NCI-H82 treated with DMSO at 0.1 percent for 48 hours (cell line): Measurements from ENCODE around the gene DPF1.

Experiments
- DNase-seq: peaks from one replicate; lab custom pipeline; 2025; ENCODE audit not compliant: unreplicated experiment; lab: John Stamatoyannopoulos, UW

DPF1 gene

DNA sequence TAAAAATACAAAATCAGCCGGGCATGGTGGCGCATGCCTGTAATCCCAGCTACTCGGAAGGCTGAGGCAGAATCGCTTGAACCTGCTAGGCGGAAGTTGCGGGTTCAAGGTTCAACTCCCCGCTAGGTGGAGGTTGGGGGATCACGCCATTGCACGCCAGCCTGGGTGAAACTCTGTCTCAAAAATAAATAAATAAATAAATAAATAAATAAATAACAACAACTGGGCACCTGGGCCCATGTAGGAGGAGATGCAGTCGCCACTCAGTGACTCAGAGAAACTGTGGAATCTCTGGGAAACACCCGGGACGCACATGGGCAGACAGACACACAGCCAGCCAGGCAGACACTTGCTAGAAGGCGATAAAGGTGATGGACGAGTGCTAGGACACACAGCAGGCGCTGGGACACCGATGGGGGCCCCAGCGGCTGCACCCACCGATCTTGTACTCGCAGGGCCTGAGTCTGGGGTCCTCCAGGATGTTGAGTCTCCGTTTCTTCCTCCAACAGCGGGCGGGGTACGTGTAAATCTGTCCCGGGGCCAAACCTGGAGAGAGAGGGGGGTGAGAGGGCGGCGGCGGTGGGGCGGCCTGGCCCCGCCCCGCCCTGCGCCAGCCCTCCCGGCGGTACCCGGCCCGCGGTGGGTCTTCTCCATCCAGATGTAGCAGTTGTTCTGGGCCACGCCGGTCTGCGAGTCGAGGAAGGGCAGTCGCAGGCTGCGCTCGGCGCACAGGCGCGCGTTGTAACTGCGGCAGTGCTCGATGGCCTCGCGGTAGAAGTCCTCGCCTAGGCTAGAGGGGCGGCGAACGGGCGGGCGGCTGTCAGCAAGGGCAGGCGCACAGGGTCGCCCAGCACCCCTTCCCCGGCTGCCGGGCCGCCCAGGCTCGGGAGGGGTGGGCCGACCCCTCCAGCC lies 1.8 kb downstream of the DPF1 start:
- no peak for DNase-seq

DNA sequence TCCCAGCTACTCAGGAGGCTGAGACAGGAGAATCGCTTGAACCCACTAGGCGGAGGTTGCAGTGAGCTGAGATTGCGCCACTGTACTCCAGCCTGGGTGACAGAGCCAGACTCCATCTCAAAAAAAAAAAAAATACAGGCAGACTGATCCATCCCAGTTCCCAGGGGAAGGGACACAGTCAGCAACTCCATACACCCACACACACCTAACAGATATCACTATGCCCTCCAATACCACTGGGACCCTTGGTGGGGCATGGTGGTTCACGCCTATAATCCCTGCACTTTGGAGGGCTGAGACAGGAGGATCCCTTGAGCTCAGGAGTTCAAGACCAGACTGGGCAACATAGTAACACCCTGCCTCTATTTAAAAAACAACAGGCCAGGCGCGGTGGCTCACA lies 2.6 kb downstream of the DPF1 start:
- no peak for DNase-seq

DNA sequence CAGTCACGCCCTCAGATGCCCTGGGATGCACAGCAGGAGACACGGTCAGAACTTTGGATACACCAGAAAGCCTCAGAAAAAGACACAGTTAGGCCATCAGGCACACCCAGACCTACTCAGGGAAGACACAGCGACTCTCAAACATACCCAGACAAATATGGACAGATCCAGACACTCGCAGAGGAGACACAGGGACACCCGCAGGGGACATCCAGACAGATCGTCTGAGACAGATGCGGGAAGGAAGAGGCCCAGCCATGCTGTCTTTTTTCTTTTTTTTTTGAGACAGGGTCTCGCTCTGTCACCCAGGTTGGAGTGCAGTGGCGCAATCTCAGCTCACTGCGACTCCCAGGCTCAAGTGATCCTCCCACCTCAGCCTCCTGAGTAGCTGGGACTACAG lies 4.8 kb downstream of the DPF1 start:
- no peak for DNase-seq

DNA sequence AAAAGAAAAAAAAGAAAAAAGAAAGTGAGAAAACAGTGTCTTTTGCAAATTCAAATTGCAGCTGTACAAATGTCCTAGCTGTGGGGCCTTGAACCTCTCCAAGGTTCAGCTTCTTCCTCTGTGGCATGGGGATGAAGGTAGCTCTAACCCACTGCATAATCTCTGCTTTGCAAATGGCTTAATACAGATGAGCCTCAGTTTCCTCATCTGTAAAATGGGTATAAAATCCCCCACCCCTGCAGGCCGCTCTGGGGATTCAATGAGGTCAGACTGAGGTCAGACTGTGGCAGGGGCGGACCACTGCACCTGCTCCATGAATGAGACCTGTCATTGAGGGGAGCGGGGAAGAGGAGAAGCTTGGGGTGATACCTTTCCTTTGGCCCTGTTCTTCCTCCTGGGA lies 5.8 kb downstream of the DPF1 start:
- DNase-seq = no peak

DNA sequence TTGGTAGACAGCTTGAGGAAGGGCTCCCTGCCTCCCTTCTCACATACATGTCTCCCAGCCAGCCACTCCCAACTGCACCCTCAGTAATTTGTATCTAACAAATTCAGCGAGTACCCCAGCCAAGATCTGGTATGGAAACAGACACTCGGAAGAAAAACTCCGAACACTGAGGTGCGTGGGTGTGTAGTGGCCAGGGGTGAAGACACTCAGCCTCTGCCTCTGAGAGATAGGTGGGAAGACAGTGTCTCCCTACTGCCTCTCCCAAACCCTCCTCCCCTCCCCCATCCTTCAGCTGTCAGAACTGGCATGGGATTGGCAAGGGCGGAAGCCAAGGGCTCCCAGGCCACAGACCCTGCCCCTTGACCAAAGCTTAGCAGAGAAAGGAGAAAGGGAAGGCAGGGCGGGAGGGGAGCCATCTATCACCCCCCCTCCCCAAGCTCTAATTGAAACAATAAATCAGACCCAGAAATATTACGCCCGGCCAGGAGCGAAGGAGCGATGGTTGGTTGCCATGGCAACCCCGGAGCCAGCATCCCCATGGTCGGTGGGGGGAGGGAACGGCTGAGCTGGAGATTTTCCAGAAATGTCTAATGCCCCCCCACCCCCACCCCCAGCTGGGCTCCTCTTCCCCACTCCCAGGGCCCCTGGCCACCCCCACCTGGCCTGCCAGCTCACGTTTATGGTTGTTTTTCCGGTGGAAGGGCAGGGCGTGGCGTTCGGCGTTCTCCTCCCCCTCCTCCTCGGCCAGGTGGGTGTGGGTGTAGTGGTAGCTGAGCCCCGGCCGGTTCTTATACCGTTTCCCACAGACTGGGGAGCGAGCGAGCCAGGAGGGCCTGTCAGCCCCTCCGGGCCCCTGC lies 7.0 kb downstream of the DPF1 start:
- no peak for DNase-seq

DNA sequence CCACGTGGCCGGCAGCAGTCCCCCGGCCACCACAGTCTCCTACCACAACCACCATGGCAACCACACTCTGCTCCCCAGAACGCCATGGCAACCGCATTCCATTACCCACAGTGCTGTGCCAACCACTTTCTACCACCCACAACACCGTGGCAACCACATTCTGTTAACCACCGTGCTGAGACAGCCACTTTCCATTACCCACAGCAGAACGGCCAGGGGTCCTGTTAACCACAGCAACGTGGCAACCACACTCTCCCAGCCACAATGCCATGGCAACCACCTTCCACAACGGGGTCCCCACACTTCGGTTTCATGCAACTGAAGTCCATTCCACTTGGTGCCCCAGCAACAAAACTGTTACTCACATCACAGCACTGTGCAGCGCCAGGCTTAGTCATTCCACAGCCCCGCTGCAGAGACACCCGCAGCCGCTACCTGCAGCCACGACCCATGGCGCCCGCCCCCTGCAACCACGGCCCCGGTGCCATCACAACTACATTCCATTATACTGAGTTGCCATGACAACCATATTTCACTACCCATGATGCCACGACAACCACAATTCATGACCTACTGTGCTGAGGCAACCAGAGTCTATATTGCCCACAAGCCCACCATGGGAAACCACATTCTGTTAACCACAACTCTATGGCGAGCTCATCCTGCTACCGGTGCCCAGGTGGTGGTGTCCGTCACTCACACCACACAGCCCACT lies 10.0 kb downstream of the DPF1 start:
- DNase-seq = no peak

DNA sequence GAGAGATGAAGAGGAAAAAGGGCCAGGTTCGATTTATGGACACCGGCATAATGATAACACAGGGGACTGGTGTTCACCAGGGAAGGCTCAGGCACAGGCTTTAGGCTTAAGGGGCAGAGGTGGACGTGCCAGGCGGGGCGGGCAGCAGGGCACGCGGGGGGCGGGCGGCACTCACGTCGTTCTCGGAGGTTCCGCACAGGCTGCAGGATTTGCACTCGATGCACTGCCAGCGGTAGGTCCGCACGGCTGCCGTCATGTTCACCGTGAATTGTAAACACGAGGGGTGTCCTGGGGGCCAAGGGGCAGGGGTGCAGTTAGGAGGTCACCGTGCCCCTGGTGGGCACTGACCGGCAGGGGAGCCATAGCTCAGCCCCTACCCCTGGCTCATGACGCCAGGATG lies 10.6 kb downstream of the DPF1 start:
- DNase-seq = no peak

DNA sequence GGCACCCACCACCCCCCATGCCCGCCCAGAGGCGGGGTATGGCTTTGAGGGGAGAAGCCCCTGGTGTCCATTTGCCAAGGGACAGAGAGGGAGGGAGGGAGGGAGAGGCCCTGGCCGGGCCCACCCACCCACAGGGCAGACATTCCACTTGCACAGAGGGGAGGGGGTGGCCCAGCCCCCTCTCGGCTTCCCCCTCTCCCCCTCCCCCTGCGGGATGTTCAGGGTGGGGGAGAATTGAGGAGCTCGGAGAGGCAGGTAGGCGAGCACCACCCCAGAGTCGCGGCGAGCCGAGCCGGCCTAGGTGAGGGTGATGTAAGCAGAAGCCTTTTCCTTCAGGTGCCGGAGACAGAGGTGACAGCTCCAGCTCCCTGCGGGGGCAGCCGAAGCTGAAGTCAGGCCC lies 12.3 kb downstream of the DPF1 start:
- no peak for DNase-seq

DNA sequence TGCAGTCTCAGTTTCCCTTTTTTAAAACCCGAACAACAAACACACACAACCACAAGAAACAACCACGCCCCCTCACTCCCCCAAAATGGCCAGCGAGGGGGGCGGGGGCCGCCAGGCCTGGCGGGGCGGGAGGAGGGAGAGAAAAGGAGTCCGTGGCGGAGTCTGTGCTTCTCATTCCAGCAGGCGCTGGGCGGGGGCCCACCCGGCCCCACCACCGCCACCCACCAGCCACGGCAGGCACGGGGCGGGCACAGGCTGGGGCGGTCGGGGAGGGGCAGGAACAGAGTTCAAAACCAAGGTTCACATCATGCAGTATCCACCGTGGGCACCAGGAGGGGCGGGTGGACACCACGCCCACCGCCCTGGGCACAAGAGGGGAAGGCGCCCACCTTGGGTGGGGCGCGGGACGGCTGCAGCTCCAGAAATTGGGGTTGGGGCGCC lies 12.9 kb downstream of the DPF1 start:
- no peak for DNase-seq

DNA sequence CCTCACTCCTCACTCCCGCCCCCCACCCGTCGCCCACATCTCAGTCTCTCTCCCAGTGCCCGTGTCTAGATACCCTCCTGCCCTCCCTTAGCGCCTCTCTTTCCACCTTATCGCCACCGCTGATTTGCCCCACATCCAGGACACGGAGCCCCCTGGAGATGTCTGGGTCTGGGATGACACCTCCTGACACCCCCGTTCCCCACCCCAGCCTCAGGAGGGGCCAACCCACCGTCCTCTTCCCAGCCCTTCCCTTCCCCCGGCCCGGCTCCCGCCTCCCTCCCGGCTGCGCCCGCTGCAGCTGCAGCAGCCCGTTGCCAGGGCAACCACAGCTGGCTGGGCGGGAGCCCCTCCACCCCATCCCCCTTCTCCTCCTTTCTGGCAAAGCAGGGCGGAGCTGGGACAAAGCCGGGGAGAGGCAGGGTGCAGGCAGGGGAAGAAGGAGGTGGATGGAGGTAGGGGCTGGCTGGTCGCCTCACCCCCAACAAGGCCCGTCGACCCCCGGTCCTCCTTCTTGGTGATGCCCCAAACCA lies 13.5 kb downstream of the DPF1 start:
- no peak for DNase-seq

DNA sequence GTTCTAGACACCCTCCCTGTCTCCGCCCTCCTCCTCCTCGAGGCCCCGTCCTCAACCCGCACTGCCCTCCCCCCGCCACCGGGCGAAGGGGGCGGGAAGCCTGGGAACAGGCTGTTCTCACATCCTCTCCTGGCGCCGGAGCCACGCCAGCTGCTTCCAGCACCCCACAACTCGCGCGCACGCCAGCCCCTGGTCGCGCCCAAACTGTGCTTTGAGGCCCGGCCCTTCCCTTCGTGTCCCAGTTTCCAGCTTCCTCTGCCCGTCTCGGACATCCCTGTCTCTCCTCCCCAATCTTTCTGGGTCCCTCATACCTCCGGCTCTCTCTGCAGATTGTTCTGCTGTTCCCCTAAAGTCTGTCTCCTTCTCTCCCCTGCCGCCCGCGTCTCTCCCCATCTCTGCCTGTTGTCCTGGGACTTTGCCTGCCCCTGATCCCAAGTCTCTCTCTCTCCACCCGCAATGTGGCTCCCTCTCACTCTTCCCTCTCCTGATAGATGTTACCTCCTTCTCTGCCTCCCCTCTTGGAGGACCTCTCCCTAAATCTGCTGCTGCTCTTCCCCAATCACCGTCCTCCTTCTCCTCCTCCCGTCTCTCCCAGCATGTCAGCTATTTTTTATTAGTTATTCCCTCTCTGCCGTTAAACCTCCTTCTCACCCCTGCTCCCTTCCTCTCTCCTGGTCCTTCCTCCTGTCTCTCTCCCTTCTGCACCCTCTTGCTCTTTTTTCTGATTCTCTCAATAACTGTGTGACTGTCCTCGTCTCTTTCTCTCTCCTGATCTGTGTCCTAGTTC lies 14.2 kb downstream of the DPF1 start:
- no peak for DNase-seq

DNA sequence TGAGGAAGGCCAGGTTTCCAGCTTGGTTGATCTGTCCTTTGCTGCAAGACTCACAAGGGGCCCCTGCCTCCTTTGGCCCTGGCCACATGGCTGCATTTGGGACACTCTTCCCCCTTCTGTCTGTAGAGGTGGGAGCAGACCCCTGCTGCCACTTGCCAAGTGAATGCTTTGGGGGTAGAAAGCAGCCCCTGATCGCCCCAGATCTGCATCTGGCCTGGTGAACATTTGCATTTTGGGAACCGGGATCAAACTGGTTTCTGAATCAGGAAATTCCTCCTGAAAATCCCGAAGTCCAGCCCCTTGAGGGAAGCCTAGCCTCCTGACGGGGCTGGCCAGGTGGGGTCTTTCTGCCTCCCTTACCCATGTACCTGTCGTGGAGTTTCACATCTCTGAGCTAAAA lies 14.9 kb downstream of the DPF1 start:
- DNase-seq = no peak

DNA sequence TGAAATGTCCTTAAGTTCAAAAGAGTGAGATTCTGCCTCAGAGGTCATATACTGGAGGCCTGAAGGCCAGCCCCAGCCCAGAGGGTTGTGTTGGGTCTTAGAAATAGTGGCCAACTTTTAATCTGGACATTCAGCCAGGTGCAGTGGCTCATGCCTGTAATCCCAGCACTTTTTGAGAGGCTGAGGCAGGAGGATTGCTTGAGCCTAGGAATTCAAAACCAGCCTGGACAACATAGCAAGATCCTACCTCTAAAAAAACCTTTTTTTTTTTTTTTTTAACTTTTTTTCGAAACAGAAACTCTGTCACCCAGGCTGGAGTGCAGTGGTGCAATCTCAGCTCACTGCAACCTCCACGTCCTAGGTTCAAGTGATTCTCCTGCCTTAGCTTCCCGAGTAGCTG lies 15.5 kb downstream of the DPF1 start:
- DNase-seq = no peak

DNA sequence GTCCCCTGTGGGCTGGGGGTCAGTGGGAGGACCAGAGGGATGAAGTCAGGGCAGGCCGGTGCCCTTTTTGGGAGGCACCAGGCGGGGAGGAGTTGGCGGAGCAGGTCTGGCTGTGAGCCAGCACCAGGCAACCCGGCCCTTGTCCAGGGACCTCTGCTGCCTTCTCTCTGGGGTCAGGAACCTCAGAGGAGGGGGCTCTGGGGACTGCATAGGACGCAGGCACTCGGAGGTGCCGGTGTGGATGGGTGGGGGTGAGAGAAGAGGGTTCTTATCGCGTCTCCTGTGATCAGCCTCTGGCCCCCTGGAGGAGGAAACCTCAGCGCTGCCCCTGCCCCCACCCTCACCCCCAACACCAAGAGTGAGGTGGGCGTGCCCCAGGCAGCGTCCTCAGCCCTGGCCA lies 16.5 kb downstream of the DPF1 start:
- no peak for DNase-seq

DNA sequence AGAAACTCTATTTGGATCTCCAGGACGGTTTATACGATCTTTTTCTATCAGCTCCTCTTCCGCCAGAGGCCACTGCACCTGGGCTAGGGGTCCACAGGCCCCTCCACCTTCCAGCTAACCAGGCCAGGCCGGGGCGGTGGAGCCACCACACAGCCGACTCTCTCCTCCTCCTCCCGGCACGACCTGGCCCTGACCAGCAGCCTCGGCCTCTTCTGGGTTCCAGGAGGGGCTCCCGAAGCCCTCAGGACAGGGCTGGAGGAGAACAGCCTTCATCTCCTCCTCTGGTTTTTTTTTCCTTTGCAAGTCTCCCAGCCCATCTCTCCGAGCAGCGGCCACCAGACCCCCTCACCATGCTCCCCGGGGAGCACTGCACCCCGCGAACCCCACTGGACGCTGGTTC lies 17.1 kb downstream of the DPF1 start:
- DNase-seq = no peak

DNA sequence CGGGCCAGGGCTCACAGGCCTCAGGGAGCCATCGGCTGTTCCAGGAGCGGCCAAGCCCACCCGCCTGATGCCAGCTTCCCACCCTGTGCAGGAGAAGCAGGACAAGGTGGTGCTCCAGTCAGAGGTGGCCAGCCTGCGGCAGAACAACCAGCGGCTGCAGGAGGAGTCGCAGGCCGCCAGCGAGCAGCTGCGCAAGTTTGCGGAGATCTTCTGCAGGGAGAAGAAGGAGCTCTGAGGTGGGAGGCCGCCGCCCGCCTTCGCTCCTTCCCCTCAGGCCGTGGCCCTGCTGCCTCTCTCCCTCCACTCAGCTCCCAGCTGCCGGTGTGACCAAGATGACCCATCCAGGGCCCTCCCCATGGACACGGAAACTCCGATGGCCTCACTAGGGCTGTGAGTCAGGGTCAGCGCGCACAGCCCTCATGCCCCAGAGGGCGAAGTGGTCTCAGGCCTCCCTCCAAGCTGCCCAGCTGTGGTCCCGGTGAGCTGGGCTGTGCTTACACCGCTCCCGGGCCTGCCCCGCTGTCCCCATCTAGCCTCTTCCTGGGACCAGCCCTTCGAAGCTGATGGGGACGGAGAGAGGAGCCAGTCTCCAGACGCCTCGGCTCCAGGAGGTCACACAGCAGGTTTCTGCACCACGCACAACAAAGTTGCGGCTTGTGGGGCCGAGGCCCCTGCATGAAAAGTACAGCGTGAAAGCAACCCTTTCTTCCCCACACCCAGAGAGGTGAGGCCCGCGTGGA lies 17.8 kb downstream of the DPF1 start:
- no peak for DNase-seq

DNA sequence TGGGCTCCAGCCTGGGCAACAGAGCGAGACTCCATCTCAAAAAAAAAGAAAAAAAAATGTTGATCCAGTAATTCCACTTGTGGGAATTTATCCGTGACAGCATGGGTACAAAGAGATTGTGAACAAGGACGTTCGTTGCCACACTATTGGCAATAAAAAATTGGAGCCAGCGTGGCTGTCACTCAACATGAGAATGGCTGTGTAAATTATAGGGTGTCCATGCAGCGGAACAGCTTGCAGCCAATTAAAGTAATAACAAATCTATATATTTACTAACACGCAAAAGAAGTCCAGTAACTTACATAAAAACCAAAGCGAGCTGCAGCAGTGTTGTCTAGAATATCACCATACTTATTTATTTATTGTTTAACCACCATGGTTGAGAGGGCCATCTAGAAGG lies 19.3 kb downstream of the DPF1 start:
- no peak for DNase-seq

DNA sequence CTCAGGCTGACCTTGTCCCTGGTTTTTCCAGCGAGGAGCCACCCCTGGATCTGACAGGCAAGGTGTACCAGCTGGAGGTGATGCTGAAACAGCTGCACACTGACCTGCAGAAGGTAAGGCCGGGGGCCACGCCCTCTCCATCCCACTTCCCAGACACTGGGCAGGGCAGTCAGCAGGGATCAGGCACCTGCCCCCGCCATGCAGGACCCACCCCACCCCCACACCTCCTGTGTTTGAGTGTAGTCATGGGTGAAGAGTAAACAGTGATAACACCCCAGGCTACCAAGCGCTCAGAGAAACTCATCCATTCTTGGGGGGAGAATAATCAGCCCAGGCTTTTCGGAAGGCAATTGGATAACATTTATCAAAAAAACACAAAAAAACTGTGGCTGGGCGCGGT lies 19.9 kb downstream of the DPF1 start:
- DNase-seq = no peak

DNA sequence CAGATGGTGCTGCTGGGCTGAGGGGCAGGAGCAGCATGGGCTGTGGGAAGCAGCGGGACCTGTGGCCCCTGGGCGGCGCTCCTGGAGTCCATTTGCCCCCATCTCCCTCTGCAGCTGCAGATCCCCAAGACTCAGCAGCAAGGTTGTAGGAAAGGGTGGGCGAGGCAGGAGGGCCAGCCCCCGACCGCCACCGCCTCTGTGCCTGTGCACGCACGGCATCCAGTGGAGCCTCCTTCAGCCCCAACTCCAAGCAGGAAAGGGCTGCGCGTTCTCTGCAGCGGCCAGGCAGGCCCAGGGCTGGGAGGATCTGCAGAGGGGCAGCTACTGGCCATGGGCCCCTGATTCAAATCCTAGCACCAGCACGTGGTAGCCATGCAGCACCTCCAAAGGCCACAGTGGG lies 20.8 kb downstream of the DPF1 start:
- no peak for DNase-seq

DNA sequence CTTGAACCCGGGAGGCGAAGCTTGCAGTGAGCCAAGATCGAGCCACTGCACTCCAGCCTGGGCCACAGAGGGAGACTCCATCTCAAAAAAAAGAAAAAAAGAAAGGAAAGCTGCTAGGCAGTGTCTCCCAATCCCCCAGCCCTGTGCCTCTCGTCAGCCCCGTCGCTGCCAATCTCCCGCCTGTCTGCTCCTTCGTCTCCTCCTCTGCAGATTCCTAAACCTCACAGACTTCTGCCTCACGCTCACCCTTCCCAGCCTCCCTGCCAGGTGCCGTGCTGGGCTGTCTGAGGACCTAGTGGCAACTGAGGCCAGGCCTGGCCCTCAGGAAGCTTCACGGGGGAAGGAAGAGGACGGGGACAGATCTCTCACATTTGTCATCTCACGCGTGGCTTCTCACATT lies 21.5 kb downstream of the DPF1 start:
- no peak for DNase-seq
